ENCODE results near the gene TCAP. TPM values are rescaled to one million over a fixed set of nuclear protein-coding genes. Genes with fewer than 3 reads are reported as not detected.

The TCAP gene
- total RNA-seq, 2 donors from 2014 or later, result 6.4 to 16.9 TPM

DNA sequence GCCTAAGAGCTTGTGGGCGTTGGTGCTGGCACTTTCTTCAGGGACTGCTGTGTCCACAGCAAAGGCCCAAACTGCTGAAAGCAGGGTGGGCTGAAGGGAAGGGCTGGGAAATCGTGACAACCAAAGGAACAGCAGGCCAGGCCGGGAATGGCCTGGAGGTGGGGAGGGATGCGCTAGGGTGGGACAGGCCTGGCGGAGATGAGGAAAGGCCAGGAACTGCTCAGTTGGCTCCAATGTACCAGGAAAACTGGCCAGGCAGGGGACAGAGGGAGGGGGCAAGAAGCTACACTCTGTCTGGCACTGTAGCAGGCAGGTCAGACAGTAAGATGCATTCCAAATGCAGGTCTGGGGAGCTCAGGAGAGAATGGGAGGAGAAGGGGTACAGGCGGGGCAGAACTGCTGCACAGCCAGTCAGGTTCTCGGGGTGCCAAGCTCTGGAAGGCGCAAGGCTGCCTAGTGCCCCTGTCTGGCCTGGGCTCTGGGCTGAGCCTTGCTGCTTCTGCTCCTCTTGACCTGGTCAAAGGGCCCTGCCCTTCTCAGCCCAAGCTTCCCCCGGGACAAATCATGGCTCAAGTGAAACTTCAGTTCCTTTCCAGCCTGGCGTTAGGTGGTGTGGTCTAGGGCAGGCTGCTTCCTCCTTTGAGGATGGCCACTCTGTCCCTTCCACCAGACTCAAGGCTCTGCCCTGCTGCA is 10.4 kb downstream of the TCAP start:
- DNase-seq (ENCODE audit: low spot score) (no peak), ATAC-seq (ENCODE audit: insufficient number of reproducible peaks, low FRiP score, low read depth) (no peak)
- TF ChIP-seq, protein P1, sequence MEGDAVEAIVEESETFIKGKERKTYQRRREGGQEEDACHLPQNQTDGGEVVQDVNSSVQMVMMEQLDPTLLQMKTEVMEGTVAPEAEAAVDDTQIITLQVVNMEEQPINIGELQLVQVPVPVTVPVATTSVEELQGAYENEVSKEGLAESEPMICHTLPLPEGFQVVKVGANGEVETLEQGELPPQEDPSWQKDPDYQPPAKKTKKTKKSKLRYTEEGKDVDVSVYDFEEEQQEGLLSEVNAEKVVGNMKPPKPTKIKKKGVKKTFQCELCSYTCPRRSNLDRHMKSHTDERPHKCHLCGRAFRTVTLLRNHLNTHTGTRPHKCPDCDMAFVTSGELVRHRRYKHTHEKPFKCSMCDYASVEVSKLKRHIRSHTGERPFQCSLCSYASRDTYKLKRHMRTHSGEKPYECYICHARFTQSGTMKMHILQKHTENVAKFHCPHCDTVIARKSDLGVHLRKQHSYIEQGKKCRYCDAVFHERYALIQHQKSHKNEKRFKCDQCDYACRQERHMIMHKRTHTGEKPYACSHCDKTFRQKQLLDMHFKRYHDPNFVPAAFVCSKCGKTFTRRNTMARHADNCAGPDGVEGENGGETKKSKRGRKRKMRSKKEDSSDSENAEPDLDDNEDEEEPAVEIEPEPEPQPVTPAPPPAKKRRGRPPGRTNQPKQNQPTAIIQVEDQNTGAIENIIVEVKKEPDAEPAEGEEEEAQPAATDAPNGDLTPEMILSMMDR (IDR thresholded peaks at IDR 0.05), result no peak
- H3K27me3 ChIP-seq (replicated peaks; ENCODE audit: insufficient read depth), result no peaks in the 10 kb centered on the region
- no peaks in the 10 kb centered on the region for H3K36me3 ChIP-seq
- H3K27ac ChIP-seq, result peak overlapping the region; percentile 87
- no peak overlapping the region for H3K4me3 ChIP-seq
- no peaks in the 10 kb centered on the region for H3K9me3 ChIP-seq
- peaks cover 34 to 73% of the 10 kb centered on the region in 2 donors for H3K4me1 ChIP-seq (ENCODE audit: control insufficient read depth in 1 of 2, low read depth in 2 of 2)

DNA sequence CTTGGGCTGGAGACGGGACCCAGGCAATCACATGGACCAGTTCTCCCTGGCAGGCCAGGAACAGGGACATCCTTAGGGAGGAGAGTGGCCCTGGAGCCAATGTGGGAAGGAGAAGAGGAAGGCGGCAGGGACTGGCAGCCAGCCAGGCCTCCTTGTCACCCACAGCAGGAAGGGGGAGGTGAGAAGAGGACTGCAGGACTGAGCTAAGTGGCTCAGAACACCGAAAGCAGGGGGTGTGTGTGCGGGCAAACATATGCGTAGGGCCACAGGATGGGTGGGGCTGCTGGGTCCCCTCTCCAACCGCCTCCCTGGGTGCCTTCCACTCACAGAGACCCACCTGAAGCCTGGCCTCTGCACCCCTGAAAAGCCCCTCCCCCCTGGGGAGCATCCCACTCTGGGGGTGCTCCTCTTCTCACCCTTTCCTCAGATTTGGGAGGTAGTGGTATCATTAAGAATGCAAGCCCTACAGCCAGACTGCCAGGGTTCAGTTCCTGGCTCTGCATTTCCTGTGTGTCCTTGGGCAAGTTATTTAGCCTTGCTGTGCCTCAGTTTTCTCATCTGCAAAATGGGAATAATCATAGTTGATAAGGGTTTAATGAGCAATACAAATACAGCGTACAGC is 11.2 kb downstream of the TCAP start:
- TF ChIP-seq, protein P1 (IDR thresholded peaks at IDR 0.05), result no peak
- ATAC-seq (ENCODE audit: insufficient number of reproducible peaks, low FRiP score, low read depth) (peak; percentile 24), DNase-seq (ENCODE audit: low spot score) (peak; percentile 73)
- H3K27me3 ChIP-seq (replicated peaks; ENCODE audit: insufficient read depth), result no peaks in the 10 kb centered on the region
- peaks cover 34 to 70% of the 10 kb centered on the region in 2 donors for H3K4me1 ChIP-seq (ENCODE audit: control insufficient read depth in 1 of 2, low read depth in 2 of 2)
- H3K4me3 ChIP-seq, result no peak overlapping the region
- H3K9me3 ChIP-seq, result no peaks in the 10 kb centered on the region
- H3K36me3 ChIP-seq, result no peaks in the 10 kb centered on the region
- peak overlapping the region; percentile 87 to 92 for H3K27ac ChIP-seq

DNA sequence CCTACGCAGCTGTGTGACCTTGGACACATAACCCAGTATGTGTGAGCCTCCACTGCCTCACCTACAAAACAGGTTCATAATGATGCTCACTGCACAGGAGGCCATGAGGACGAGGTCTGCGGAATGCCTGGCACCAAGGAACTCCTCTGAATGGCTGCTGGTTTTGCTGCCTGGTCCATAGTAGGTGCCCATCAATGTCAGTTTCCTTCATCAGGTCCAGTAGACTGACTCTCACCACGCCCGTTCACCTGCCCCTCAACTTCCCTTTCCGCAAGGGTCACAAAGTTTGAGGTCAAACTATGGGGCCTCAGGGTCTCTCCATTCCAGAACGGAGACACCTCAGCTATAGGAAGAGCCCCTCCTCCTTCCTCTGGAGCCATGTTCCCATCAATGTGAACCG is 11.9 kb downstream of the TCAP start:
- Histone ChIP-seq H3K27me3 (replicated peaks; ENCODE audit: insufficient read depth) (no peaks in the 10 kb centered on the region), H3K36me3 (no peaks in the 10 kb centered on the region), H3K9me3 (no peaks in the 10 kb centered on the region), H3K4me3 (peak overlapping the region; percentile 29), H3K4me1 (ENCODE audit: control insufficient read depth in 1 of 2, low read depth in 2 of 2) (peaks cover 34 to 62% of the 10 kb centered on the region in 2 donors), H3K27ac (peak overlapping the region; percentile 87 to 92)
- TF ChIP-seq, protein P1 (IDR thresholded peaks at IDR 0.05), result no peak
- ATAC-seq (ENCODE audit: insufficient number of reproducible peaks, low FRiP score, low read depth) (no peak), DNase-seq (ENCODE audit: low spot score) (no peak)

DNA sequence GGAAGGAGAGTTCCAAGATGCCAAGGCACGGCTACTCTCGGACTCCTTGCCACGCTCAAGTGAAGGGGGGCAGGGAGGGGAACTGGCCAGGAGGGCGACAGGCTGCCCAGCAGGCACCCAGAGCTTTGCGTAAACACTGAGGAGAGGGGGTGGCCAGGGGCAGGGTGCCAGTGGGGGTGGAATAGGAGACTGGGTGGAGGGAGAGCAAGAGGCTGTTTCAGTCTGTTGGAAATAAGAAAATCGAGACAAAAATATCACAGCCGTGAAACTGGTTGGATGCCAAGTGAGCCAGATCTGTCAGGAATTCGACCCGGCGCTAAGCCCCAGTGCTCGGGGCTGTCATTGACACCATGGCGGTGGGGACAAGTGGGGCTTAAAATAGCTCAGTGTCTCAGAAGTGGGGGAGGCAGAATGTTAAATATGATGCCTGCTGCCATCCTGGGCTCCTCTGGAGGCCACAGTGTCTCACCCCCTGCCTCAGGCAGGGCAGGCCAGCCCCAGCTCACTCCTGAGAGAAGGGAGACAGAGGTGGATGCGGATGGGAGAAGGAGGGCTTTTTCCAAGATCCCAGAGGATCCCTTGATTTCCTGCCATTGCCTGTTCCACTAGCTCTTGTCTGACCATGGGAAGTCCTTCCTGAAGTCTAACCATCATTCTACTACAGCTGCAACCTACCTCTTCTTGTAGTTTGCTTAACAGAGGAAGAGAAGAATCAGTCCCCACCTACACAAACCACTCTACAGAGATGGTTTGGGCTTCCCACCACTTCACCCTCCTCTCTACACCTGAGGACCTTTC is 12.6 kb downstream of the TCAP start:
- DNase-seq (ENCODE audit: low spot score), result peak; percentile 83
- Histone ChIP-seq H3K27ac (peak overlapping the region; percentile 87 to 92), H3K4me3 (peak overlapping the region; percentile 29), H3K4me1 (ENCODE audit: control insufficient read depth in 1 of 2, low read depth in 2 of 2) (peaks cover 34 to 58% of the 10 kb centered on the region in 2 donors), H3K27me3 (replicated peaks; ENCODE audit: insufficient read depth) (no peaks in the 10 kb centered on the region), H3K36me3 (no peaks in the 10 kb centered on the region), H3K9me3 (no peaks in the 10 kb centered on the region)
- TF ChIP-seq, protein P1 (IDR thresholded peaks at IDR 0.05), result no peak
- ATAC-seq (ENCODE audit: insufficient number of reproducible peaks, low FRiP score, low read depth), result peak; percentile 55

Measured in thoracic aorta (tissue), 2 donors.